SIG-M5 treated with dmso at 0.1 percent for 504 hours (cell line): ENCODE measurements around the gene NDUFA8.

ENCODE experiments used
- DNase-seq: peaks from one replicate; lab custom pipeline; 2025; ENCODE audit not compliant: unreplicated experiment; lab: John Stamatoyannopoulos, UW

NDUFA8 gene

GRCh38 chr9:122159026-122159924 is at the start of gene NDUFA8, which contains the start of gene MORN5:
TSS of gene NDUFA8 (minus strand) at chr9:122159779. CDS start at chr9:122159677, 102 bp downstream.
TSS of gene MORN5 (plus strand) at chr9:122159908. CDS start at chr9:122159973, 65 bp downstream.
- DNase-seq = peak; percentile 91

DNA sequence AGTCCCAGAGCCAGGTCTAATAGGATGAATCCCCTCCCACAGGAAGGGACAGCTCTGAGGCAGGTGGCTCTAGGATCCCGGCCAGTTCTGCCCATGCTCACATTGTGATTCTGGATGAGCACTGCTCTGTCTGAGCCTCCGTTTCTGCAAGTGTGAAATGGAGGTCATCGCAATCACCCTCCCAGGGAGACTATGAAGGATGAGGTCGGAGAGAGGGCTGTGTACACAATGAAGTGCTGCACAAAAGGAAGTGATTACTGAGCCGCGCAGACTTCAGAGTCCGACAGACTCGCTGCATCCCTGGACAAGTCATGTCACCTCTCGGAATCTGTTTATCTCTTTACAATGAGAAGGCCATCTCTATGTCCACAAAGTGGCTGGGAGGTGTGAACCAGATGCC is 47.5 kb upstream of the NDUFA8 start:
- no peak for DNase-seq

DNA sequence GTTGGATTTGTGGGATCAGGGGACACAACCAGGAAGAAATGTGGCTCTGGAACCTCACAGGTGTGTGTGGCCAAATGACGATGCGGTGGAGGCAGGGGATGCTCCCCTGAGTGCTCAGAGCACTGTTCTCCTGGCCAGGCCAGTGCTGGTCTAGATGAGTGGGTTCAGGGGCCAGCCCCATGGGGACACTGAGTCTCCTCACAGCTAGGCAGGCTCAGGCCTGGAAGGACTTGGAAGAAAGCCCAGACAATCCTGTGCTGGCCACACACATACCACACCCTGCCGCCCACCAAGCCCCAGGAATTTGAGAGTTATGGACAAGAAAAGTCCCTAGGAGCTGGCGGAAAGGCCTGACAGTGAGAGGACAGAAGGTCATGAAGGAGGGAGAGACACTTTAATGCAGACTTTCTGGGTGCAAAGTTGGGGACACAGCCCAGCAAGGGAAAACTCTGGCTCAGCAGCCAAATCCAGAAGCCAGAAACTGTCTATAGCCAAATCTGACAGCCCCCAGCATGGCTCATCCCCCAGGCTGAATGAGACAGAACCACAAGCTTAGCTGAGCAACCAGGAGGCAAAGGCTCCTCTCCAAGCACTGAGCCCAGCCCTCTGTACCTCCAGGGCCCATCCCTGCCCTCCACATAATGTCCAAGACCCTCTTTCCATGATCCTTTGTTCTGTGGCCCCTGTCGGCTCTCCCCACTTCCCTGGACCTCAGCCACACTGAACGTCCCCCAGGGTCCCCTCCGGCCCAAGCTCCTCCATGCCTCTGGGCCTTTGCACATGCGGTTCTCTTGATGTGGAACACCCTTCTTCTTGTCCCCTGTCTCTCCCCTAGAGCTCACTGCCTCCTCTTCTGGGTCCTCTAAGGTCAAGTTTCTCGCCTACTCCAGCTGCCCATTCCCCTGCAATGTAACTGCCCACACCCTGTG is 46.8 kb upstream of the NDUFA8 start:
- no peak for DNase-seq

- DNase-seq = no peak
Observed at GRCh38 chr9:122205176-122205575, 45.6 kb upstream of the NDUFA8 start.

- no peak for DNase-seq
Observed at GRCh38 chr9:122204491-122204890, 44.9 kb upstream of the NDUFA8 start.

DNA sequence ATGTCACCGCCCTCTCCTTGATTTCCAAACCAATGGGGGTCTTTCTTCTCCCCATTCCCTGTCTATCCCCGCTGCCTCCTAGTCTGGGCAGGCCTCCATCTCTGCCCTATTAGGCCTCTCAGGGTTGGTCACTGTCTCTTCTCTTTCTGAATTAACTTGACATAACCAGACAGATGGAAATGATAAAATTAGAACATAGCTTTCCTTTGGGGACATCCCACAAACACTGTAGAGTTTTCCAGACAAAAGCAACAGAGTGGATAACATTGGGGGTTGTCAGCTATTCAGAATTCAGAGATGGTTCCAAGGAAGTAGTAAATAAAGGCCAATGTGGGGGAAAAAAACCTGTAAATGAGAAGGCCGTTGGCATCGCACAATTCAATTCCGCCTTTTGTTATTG is 44.5 kb upstream of the NDUFA8 start:
- no peak for DNase-seq

GRCh38 chr9:122202111-122202510 is 42.5 kb upstream of the NDUFA8 start:
- DNase-seq = no peak

DNA sequence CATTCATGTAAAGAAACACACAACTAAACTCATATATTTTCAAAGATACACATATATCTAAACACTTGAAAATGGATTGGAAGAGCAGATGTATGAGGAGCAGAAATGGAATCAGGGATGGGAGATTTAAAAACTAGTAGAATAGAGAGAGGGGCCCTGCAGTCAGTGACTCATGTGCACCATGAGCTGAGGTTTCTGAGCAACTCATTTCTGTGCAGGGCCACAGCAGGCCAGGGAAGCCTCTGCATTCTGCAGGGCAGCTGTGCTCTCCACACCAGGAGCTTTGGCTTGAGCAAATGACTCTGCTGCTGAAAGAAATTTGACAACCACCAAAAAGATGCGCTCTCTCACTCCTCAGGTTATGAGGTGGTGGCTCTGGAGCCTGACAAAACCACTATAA is 42.1 kb upstream of the NDUFA8 start:
- no peak for DNase-seq

DNA sequence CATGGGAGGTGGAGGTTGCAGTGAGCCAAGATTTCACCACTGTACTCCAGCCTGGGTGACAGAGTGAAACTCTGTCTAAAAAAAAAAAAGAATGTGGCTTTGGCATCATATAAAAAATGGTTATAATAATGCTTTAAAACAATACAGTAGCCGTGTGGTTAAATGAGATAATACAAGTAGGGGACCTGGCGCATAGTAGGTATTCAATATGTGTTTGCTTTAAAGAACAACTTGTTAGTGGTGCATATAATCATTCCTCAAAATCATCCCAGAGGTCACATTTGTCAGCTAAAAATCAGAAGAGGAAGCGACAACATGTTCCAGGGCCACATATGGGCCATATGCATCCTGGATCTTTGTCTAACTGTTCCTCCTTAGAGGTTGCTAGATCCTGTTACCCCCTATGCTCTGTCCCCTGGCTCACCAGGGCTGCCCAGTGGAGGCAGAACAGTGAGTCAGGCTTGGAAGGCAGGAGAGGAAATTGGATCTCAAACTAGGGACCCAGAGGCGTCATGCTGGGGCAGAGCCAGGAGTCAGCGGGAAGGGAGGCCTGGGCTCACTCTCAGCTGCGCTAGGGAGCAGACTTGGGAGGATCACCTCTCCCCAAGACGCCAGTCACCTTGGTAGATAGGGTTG is 41.5 kb upstream of the NDUFA8 start:
- no peak for DNase-seq

DNA sequence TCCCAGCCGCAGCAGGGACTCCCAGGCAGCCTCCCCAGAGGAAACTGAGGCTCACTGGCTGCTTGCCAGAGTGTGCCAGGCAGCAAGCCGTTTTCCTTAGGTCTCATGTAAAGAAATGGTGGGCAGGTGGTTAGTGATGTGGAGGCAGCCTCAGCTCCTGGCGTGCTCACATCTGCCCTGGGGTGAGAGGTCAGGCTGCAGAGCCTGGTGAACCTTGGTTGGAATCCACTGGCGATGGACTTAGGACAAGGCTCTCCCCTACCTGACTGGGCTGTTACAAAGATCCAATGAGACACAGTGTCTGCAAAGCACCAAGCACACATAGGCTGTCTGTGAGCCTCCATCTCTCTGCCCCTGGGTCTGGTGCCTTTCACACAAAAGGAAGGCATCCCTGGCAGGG is 38.3 kb upstream of the NDUFA8 start:
- DNase-seq = no peak

DNA sequence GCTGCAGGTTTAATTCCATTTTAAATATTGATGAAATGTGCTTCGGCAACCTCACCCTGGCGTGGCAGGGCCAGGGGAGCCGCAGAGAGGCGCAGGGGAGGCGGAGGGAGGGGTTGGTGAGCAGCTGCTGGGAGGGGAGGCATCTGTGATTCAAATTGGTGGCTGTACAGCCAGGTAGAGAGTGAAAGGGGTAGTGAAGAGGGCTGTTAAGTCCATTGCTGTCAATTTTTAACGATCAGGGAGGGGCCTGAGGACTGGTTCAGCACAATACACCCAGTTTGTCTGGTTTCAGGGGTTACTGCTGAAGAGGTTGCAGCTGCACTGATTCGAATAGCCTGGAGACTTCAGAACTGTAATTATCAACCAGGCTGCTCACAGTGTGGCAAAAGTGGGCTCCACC is 37.8 kb upstream of the NDUFA8 start:
- no peak for DNase-seq

GRCh38 chr9:122195875-122196274 is 36.3 kb upstream of the NDUFA8 start:
- no peak for DNase-seq

GRCh38 chr9:122193651-122194050 is 34.1 kb upstream of the NDUFA8 start:
- DNase-seq = no peak

- DNase-seq = no peak
Observed at GRCh38 chr9:122192914-122193525, 33.4 kb upstream of the NDUFA8 start.

DNA sequence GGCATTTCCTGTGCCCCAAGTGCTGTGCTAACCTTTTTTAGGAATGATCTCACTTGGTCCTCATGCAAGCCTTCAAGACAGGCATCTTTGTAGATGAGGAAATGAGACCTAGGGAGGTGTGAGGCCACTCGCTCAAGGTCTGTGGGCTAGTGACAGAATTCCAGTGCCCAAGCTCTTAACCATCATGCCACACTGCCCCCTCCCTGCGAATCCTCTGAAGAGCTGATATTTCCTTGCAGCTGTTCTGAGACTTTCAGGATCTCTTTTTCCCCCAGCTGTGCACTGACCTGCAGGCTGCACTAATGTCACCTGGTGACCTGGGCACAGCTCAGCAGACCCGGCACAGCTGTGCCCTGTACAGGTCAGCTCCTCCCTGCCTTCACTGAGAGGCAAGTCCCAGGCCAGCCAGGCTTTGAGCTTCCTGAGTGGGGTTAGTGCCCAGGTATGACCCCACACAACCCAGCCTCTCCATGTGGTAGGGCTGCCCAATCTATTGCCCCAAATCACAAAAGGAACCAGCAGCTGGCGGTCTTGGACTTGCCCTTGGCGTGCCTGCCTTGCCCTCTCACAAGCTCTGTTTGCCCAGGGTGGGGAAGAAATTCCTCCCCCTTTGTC is 32.8 kb upstream of the NDUFA8 start:
- DNase-seq = no peak

- DNase-seq = no peak
Observed at GRCh38 chr9:122191584-122191983, 32.0 kb upstream of the NDUFA8 start.

DNA sequence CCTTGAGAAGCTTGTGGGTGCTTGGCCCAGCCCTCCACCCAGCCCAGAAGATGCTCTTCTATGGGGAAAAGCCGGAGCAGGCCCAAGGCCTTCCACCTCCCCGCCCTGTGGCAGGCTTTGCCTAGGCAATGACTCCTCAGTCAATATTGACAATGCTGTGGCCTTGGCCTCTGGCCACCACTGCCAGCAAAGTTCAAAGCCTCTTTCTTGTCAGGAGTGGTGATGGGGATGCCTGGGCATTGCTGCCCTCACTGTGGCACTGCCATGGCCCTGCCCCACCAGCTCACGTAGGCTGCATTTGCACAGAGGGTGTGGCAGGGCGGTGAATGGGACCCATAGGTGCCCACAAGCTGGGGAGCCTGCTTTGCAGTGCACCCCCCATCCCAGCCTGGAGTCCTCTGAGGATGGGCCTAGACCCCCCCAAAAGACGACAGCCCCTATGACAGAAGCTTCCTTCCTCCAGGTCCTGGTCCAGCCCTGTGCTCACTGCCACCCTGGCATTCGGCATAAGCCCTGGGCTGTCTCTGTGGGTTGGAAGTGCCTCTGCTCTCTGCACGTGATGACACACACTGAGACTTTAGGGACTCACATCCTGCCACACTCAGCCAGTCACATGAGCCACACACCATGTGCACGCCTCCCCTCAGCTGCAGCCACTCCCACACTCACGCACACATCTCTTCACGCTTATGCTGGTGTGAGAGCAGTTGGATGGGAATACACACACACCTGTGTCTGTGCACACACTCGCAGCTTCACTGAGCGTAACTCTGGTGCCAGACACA is 31.2 kb upstream of the NDUFA8 start:
- DNase-seq = no peak

DNA sequence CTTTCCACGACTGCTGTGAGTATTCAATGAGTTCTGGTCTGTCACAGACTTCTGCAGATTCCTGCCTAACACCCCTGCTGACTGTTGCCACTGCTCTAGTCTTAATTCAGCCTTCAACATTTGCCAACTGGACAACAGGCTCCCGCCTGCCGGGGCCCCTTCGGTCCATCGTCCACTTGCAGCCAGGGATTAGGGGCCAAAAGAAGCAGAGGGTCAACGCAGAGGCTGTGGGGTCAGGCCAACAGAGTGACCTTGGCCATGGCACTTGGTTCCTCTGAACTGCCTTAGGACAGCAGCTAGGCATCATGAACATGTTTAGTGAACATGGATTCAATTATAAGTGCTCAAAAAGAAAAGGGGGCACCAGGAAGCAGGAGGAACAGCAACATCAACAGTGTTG is 28.8 kb upstream of the NDUFA8 start:
- DNase-seq = no peak

- no peak for DNase-seq
Observed at GRCh38 chr9:122186777-122187470, 27.3 kb upstream of the NDUFA8 start.
